Uterus (tissue), 4 donors: ENCODE measurements around the gene CRABP2. TPM values are rescaled to one million over a fixed set of nuclear protein-coding genes. Genes with fewer than 3 reads are reported as not detected.

ENCODE experiments used
- DNase-seq, 2 donors: peaks; one replicate each; pipeline ENCODE4 v3.0.0-alpha.2; 2019 to 2020
- H3K27ac ChIP-seq, 2 donors: fragments of 200-600 bp; sonication (generic); 1 replicate in 1 of 2; 2 replicates in 1 of 2; pipeline ENCODE4 v1.5.1; 2016 to 2018
- H3K27me3 ChIP-seq, 2 donors: fragments of 200-600 bp; sonication (generic); one replicate each; pipeline ENCODE4 v1.5.1; 2018 to 2019; ENCODE audit warnings: control low read depth in 1 of 2
- H3K36me3 ChIP-seq, 2 donors: fragments of 200-600 bp; sonication (generic); one replicate each; pipeline ENCODE4 v1.5.1; 2019; ENCODE audit warnings: control low read depth in 1 of 2
- H3K4me1 ChIP-seq, 2 donors: fragments of 200-600 bp; sonication (generic); one replicate each; pipeline ENCODE4 v1.5.1; 2018 to 2019; ENCODE audit warnings: control low read depth in 1 of 2
- H3K4me3 ChIP-seq, 2 donors: fragments of 200-600 bp; sonication (generic); 1 replicate in 1 of 2; 2 replicates in 1 of 2; pipeline ENCODE4 v1.5.1; 2018 to 2019; ENCODE audit warnings: mild to moderate bottlenecking in 1 of 2
- H3K9me3 ChIP-seq, 2 donors: fragments of 200-600 bp; sonication (generic); one replicate each; pipeline ENCODE4 v1.5.1; 2019; ENCODE audit warnings: control low read depth in 1 of 2
- POLR2A ChIP-seq, 2 donors: fragments of 450-650 bp; IDR thresholded peaks; one replicate each; pipeline ENCODE4 v1.6.1; 2016; ENCODE audit warnings: antibody characterized with exemption in 2 of 2, mild to moderate bottlenecking in 1 of 2, moderate library complexity in 1 of 2
- intact Hi-C: fragments of 100-400 bp; cut with DNase I; formaldehyde crosslinking; loops from one replicate; pipeline ENCODE4 v1.15.1; 2023; ENCODE audit warnings: low total_unique reads
- total RNA-seq, 4 donors: library from RNA; depleted of rRNA in 3 of 4; stranded (reverse); fragments of >200 nt in 3 of 4; gene quantifications; one replicate each; pipeline versions ENCODE4 v1.1.0 to v1.2.4, GENCODE V29; 2014 to 2023
- TF ChIP-seq, protein P1 (sequence below), 4 experiments: fragments of 200-600 bp in 2 of 4; fragments of 450-650 bp in 2 of 4; sonication (generic) in 2 of 4; IDR thresholded peaks; one replicate each; pipeline ENCODE4 v1.5.1; 2016 to 2019; ENCODE audit warnings: antibody characterized with exemption in 4 of 4, mild to moderate bottlenecking in 2 of 4, moderate library complexity in 1 of 4
- donor health status: DM: yes; HTN: yes; CAD: no.

The CRABP2 gene
- total RNA-seq, result 10 to 100 TPM in 3 of 4 donors, not detected in 1; 11.0 to 71.5 (median 14.3) TPM

DNA sequence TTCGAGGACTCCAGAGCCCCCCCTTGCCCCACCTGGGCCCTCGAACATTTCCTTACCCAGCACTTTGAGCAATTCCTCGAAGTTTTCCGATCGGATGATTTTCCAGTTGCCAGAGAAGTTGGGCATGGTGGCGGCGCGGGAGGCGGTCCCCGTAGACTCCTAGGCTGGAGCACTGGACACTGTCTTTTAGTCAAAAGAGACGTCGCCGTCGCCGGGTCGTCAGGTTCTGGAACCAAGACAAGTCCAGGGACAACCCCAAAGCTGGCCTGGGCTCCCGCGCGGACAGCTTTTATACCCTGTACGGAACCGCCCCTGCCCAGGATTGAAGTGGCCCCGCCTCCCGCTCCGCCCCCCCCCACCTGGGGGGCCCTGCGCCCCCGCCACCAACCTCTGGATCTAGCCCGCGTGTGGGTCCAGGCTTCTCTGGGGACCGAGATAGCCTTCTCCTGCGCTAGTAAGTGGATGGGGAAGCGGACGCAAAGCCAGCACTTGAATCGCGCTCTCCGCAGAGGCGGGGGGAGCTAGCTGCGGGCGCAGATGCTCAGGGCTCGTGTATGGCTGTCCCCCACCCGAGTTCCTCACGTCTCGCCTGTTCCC, at the start of gene CRABP2:
Gene CRABP2, minus strand, starts transcription at position 263 of the 597 bp plus-strand sequence. Its CDS starts 137 bp downstream, at position 126.
- H3K27me3 ChIP-seq, result no peaks in the 10 kb centered on the region
- no peak for TF ChIP-seq POLR2A (IDR thresholded peaks at IDR 0.05)
- TF ChIP-seq, protein P1, sequence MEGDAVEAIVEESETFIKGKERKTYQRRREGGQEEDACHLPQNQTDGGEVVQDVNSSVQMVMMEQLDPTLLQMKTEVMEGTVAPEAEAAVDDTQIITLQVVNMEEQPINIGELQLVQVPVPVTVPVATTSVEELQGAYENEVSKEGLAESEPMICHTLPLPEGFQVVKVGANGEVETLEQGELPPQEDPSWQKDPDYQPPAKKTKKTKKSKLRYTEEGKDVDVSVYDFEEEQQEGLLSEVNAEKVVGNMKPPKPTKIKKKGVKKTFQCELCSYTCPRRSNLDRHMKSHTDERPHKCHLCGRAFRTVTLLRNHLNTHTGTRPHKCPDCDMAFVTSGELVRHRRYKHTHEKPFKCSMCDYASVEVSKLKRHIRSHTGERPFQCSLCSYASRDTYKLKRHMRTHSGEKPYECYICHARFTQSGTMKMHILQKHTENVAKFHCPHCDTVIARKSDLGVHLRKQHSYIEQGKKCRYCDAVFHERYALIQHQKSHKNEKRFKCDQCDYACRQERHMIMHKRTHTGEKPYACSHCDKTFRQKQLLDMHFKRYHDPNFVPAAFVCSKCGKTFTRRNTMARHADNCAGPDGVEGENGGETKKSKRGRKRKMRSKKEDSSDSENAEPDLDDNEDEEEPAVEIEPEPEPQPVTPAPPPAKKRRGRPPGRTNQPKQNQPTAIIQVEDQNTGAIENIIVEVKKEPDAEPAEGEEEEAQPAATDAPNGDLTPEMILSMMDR (IDR thresholded peaks at IDR 0.05), result no peak
- no peaks in the 10 kb centered on the region for H3K36me3 ChIP-seq
- DNase-seq, result peak; percentile 42 to 51
- peak within 1 kb of the TSS; percentile 92 for H3K27ac ChIP-seq
- peaks cover 0 to 19% of the 10 kb centered on the region in 2 donors for H3K4me1 ChIP-seq
- intact Hi-C loops, result no loop called here
- peak within 1 kb of the TSS; percentile 40 to 43 for H3K4me3 ChIP-seq
- no peaks in the 10 kb centered on the region for H3K9me3 ChIP-seq

DNA sequence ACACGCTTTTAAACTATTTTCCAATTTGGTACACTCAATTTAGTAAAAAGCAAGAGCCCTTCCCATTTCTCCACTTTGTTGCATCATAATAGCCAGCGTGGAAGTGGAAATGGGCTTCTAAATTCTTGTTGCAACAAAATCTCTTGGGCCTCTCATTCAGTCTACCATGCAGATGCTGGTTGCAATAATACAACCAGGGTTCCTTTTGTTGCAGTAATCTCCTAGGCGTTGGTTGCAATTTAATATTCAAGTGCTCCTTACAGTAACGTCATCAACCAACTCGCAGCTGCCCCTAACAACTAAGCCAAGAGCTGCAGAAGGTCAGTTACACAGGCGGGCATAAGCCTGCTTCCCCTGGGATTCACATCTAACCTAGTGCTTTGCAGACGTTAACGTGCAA, 48.8 kb upstream of the CRABP2 start:
- Histone ChIP-seq H3K4me3 (no peak overlapping the region), H3K27me3 (no peaks in the 10 kb centered on the region), H3K4me1 (no peaks in the 10 kb centered on the region), H3K27ac (no peak overlapping the region), H3K36me3 (no peaks in the 10 kb centered on the region), H3K9me3 (no peaks in the 10 kb centered on the region)
- TF ChIP-seq, protein P1 (IDR thresholded peaks at IDR 0.05), result no peak
- no peak for TF ChIP-seq POLR2A (IDR thresholded peaks at IDR 0.05)
- intact Hi-C loops, result no loop called here
- no peak for DNase-seq

DNA sequence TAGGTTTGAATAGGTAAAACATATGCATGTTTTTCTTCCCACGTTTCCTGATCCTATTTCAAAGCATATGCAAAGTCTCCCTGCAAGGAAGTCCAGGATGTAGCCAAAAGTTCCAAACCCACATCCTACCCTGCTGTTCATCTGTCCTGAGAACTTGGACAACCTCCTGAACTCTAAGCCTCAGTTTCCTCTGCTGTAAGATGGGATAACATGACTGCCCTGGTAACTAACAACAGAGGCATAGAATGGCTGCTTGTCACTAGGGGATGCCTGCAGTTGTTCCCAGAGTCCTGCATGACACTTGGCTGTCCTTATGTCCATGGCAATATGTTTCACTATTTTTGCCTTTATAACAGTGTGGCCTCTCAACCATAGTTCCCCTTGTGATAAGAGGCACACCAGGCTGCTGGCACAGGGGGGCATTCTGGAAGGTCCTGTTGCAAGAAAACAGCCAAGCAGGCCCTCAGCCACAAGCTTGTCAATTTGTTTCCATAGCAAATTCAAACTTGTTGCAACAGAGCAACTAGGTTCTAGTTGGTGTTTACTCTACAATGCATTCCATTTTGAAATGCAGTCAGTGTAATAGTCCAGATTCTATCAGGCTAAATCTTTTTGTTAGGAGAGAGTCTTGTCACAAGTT, 47.6 kb upstream of the CRABP2 start:
- intact Hi-C loops, result no loop called here
- no peaks in the 10 kb centered on the region for H3K27me3 ChIP-seq
- no peaks in the 10 kb centered on the region for H3K4me1 ChIP-seq
- TF ChIP-seq POLR2A (IDR thresholded peaks at IDR 0.05), result no peak
- TF ChIP-seq, protein P1 (IDR thresholded peaks at IDR 0.05), result no peak
- no peak overlapping the region for H3K27ac ChIP-seq
- H3K9me3 ChIP-seq, result no peaks in the 10 kb centered on the region
- peak overlapping the region; percentile 97 to 98 for H3K4me3 ChIP-seq
- H3K36me3 ChIP-seq, result no peaks in the 10 kb centered on the region
- DNase-seq, result no peak

DNA sequence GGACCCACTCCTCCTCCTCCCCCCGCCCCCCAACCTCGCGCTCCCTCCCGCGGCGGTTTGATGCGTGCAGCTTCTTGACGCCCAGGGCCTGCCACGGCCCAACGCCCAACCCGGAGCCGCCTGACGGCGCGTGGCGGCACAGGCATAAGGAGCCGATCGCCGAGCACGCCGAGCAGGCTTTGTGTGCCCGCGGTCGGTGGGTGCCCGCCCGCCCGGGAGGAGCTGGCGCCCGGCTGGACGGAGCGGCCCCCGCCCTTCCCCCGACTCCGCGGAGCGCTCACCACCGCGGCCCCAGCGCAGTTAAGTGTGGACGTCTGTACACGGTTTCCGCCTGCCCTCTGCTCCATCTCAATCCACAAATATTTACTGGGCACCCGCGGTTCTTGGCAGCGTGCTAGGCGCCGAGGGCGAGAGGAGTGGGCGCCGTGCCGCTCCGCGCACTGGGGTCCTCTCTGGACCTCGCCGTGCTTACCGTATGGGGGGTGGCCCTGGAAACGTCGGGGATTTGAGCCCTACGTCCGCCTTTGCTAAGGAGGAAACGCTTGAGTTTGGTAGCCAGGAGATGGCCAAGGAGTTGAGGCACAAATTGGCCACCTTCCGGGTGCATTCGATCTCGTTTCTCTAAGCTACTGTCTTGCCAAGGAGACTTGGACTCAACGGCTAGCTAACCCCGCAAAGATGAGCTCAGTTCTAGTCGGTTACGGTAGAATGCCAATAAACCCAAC, 46.5 kb upstream of the CRABP2 start:
- Histone ChIP-seq H3K4me3 (peak overlapping the region; percentile 97 to 98), H3K27me3 (no peaks in the 10 kb centered on the region), H3K27ac (peak overlapping the region; percentile 99 to 100), H3K4me1 (no peaks in the 10 kb centered on the region), H3K9me3 (no peaks in the 10 kb centered on the region), H3K36me3 (no peaks in the 10 kb centered on the region)
- TF ChIP-seq, protein P1 (IDR thresholded peaks at IDR 0.05), result peak in 3 of 4 experiments; percentile 17 to 36 (median 26)
- TF ChIP-seq POLR2A (IDR thresholded peaks at IDR 0.05), result peak in 1 of 2 donors; percentile 72
- DNase-seq, result peak; percentile 97 to 98
- intact Hi-C loops, result no loop called here

DNA sequence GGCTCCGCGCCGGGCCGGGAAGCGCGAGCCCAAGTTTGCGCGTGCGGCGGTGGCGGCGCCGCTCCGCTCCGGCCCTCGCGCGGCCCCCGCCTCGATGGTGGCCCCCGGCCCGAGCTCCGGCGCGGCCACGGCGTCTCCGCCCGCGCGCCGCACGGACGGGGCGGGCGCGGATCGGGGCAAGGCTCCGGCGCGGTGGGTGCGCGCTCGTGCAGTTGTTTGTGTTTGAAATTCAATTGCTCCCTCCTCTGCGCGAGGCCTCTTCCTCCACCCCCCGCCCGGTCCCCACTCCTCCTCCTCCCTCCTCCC, 46.0 kb upstream of the CRABP2 start, which contains the start of gene HDGF:
Gene HDGF, minus strand, starts transcription at position 225 of the 306 bp plus-strand sequence. CDS start 246 bp downstream, outside the sequence.
- intact Hi-C loops, result no loop called here
- Histone ChIP-seq H3K27ac (peak within 1 kb of the TSS; percentile 99 to 100), H3K4me3 (peak within 1 kb of the TSS; percentile 97 to 98), H3K9me3 (no peaks in the 10 kb centered on the region), H3K4me1 (no peaks in the 10 kb centered on the region), H3K36me3 (no peaks in the 10 kb centered on the region), H3K27me3 (no peaks in the 10 kb centered on the region)
- TF ChIP-seq, protein P1 (IDR thresholded peaks at IDR 0.05), result no peak
- no peak for DNase-seq
